Inflammatory macrophage treated with lipopolysaccharide for 4 hours (primary cell): Measurements from ENCODE around the gene SAMSN1.
A peak's percentile ranks its signal among the peaks of the same experiment; 100 is the strongest.
"Not testable (repeated sequence)": the region's sequence is repeated elsewhere in the genome, so short reads cannot be mapped to it uniquely, and the experiment has no call there.

Experiments used
- DNase-seq: peaks from one replicate; pipeline ENCODE4 v3.0.0-alpha.2; 2020

Gene SAMSN1

DNA sequence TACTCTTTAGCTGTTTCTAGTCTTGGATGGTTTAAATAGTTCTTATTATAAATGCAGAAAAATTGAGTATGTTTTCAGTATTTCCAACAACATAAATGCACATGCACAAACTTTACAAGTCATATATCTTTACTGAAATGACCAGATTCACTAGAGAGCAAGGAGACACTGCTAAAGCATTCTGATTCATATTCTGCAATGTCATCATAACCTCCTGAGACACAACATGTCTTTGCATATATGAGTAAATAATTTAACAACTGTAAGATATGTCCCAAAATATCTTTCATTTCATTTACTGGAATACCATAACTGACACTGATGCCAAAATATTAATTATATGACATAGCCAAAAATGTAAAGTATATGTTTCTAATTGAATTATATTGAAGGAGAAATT is 16.8 kb upstream of the SAMSN1 start:
- no peak for DNase-seq

DNA sequence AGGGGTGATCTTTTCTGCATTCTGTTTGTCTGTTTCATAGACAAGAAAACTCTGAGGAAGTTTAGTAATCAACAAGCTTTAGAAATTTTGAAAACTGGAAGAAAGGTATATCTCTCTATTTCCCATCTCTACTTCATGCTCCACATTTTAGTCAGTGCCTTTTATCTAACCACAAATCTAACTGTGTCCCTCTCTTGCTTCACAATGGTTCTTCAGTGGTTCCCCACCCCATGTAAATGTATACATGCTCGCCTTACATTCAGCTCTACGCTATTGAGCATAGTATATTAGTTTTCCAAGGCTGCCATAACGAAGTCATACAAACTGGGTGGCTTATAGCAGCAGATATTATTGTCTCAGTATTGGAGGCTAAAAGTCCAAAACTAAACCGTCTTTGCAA is 14.4 kb upstream of the SAMSN1 start:
- DNase-seq = no peak

DNA sequence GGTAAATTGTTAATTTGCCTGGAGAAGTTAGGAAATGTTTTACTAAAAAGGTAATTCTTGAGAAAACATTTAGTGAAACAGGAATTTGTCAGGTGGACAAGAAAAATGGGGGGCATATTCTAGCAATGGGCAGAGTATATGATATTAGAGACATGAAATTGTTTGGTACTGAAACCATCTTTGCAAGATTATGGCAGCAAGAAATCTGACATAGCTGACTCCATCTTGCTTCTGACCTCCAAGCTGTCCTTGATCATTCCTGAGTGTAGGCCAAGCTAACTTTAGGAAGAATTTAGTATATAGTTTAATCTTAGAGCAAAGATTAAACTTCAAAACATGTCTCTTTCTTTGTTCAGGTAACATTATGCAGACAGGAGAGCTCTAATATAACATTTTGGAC is 14.0 kb upstream of the SAMSN1 start:
- no peak for DNase-seq

- DNase-seq = peak; percentile 59
Observed at GRCh38 chr21:14559102-14559501, 13.0 kb upstream of the SAMSN1 start.

DNA sequence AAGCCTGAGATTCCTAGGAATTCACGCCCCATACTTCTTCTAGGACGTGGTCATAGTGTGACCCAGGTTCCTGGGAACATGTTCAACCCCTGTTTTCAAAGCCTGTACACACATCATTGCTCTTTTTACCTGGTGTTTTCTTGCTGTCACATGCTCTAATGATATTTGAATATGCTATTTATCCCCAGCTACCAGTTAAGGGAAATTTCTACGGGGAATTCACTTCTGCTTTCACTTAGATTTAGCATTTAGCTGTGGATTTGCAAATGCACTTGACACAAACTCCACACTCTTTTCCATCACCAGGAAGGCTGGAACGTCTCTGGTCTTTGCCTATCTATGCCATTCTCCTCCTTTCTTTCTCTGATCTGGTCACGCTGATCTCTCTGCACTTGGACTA is 11.3 kb upstream of the SAMSN1 start:
- DNase-seq = peak; percentile 60

GRCh38 chr21:14554948-14555347 is 8.8 kb upstream of the SAMSN1 start:
- peak; percentile 37 for DNase-seq

DNA sequence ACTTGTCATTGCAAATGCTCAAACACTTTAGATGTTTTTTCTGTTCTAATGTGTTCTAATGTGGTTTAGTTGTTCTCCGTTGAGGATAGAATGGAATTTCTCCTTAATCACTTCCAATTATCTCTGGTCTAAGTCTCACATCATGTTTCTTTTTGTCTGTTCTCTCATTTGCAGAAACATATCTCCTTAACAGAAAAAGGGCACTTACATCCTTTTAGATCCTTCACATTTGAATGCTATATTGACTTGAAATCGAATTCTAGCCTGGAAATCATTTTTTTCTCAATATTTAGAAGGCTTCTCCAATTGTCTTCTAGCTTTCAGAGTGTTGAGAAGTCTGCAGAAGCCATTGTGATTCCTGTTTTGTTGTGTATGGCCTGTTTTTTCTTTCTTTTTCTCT is 7.3 kb upstream of the SAMSN1 start:
- DNase-seq = no peak

- no peak for DNase-seq
Observed at GRCh38 chr21:14551741-14552140, 5.6 kb upstream of the SAMSN1 start.

GRCh38 chr21:14550135-14550534 is 4.0 kb upstream of the SAMSN1 start:
- DNase-seq = peak; percentile 88

DNA sequence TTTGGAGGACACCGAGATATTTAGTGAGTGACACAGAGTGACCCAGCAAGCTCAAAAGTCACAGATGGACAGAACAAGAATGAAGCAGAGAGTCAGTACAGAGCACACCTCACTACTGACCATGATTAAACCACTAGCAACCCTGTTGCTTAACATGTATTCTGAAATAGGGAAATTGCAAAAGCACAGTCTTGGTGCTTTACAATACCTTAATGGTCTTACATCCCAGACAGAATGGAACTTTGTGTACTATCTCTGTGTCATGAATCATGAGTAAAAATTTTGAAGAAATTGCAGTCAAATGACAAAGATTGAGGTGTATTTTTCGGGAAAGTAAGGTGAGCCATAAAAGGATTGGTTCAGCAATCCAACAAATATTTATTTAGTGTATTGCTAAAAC is 2.7 kb upstream of the SAMSN1 start:
- peak; percentile 94 for DNase-seq

DNA sequence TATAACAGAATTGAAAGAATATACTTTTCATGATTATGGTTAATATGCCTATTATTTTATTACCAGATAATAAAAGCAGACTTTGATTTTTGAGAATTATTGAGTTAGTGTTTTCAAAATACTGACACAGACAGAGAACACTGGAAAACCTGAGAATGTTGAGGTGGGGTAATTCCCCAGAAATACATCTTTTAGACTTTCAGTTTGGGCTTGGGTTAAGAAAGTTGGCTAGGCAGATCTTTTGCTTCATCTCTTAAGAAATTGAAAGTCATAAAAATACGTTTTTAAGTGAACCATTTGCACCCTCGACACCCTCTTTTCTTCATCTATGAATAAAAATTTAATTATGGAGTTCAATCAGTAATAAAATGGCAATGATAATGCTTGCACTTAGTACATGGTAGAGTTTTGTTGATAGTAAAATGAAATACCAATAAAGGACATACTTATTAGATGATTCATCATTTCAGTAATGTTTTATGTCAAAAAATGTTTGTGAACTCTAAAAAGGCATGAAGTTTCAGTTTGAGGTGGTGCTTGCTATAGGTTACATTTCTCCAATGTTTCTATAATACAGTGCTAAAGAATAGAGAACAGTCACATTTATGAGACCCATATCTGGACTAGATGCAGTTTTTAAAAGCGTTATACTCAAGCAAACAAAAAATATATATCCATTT is 1.9 kb upstream of the SAMSN1 start:
- DNase-seq = peak; percentile 56

- DNase-seq = not testable (repeated sequence)
Observed at GRCh38 chr21:14546719-14547118, 604 bp upstream of the SAMSN1 start.

DNA sequence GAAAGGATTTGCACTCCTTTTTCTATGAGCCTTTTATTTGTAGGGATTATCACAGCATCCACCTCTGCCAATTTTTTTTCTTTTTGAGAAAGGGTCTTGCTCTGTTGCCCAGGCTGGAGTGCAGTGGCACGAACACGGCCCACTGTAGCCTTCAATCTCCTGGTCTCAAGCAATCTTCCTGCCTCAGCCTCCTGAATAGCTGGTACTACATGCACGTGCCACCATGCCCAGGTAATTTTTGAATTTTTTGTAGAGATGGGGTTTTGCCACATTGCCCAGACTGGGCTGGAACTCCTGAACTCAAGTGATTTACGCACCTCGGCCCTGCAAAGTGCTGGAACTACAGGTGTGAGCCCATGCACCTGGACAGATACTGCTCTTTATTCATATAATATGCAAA is 2.1 kb downstream of the SAMSN1 start:
- DNase-seq = no peak

- DNase-seq = no peak
Observed at GRCh38 chr21:14542638-14543037, 3.5 kb downstream of the SAMSN1 start.

- DNase-seq = peak; percentile 53
Observed at GRCh38 chr21:14541841-14542490, 4.1 kb downstream of the SAMSN1 start.

- no peak for DNase-seq
Observed at GRCh38 chr21:14538483-14538882, 7.6 kb downstream of the SAMSN1 start.

DNA sequence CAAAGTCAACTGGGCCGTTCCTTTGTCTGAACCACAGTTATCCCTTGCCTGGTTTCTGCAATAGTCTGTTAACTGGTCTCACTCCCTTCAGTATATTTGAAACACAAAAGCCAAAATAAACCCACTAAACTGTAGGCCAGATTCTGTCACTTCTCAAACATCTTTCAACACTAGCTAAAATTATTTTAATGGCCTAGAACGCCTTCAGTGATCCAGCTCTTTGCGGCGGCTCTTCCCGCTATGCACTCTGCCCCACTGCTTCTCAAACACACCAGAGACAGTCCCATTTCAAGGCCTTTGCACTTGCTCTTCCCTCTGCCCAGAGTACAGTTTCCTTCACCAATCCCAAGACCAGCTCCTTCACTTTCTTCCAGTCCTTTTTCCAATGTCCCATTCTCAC is 9.2 kb downstream of the SAMSN1 start:
- no peak for DNase-seq

DNA sequence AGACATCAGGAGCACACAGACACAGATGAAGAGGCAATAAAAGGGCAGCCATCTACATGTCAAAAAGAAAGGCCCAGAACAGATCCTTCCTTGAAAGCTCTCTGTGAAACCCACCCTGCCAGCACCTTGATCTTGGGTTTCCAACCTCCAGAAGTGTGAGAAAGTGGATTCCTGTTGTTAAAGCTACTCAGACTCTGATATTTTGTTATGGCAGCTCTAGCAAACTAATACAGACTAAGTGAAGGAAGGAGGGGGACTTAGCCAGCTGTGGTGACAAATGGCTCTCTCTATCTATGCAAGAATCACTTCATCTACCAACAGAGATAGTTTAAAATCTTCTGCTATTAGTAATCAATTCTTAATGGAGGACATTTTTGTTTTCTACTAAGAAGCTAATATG is 10.4 kb downstream of the SAMSN1 start:
- DNase-seq = no peak

GRCh38 chr21:14533499-14534428 is 12.4 kb downstream of the SAMSN1 start:
- DNase-seq = peak; percentile 90

DNA sequence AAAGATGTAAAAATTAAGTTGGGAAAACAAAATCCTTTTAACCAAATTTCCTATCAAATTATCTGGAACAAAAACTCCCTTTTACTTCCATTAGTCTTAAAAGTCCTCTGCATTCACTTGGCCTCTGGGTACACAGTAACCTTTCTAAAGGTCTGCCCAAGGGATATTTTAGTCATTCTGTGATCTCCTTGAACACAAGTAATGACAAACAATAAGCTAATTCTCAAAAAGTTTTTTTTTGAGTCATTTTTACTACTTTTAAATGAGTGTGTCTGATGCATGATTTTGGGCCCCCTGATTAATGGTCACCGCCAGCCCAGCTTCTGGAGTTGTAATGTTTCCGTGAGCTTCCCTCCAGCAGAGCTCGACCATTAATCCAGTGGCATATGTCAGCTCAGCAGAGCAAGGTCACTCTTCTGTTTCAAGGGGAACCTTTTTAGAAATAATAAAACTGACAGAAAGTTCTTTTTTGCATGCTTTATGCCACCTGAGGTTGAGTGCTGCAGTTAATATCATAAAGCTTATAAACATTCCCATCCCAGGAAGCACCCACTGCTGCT is 14.3 kb downstream of the SAMSN1 start:
- no peak for DNase-seq

DNA sequence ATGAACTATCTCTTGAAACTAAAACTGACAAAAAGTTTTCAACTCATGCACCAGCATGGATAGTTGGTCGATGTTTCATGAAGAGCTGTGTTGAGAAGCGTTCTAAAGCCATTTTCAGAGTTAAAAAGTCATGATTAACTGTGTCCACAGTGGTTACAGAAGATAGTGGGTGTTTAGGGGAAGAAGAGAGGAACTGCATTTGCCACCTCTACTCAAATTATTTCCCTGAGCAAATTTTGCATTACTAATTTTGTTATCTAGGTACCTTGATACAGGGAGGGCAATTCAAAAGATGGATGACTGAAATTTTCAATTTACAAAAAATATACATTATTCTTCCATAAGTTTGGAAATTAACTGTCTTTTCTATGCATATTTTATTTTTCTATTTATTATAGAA is 15.5 kb downstream of the SAMSN1 start:
- DNase-seq = peak; percentile 36

DNA sequence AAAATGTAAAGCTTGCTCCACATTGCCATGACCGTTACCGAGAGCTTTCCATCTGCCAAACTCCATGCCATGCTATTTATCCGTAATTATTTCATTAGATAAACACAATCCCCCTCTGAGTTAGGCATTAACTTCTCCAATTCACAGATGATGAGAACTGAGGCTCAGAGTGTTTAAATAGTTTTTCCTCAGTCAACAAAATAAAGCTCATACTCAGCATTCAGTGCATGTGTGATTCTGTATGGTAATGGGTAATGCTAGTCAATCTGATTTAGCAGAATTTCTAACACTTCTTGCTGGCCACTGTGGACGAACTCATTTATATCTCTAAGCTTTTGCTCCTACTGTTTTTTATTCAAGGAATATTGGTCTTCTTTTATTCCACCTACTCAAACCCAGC is 17.3 kb downstream of the SAMSN1 start:
- no peak for DNase-seq
